ENCODE data around the gene NHEJ1. TPM values are rescaled to one million over a fixed set of nuclear protein-coding genes. Genes with fewer than 3 reads are reported as not detected.

NHEJ1 gene
- total RNA-seq, 2 donors from 2014 or later = 15.2 to 16.9 TPM

- H3K27ac ChIP-seq = peak overlapping the region in 1 of 2 donors; percentile 1
- TF ChIP-seq POLR2AphosphoS5 (IDR thresholded peaks at IDR 0.05) (no peak), CTCF (IDR thresholded peaks at IDR 0.05) (no peak), POLR2A (IDR thresholded peaks at IDR 0.05) (no peak)
- no peak for DNase-seq (ENCODE audit: low spot score)
- peaks cover 3% of the 10 kb centered on the region for H3K27me3 ChIP-seq (replicated peaks; ENCODE audit: insufficient read depth)
- peaks cover 16% of the 10 kb centered on the region for H3K4me1 ChIP-seq (replicated peaks)
- H3K4me3 ChIP-seq = peak overlapping the region; percentile 23 to 45
- no peaks in the 10 kb centered on the region for H3K9me3 ChIP-seq
- H3K36me3 ChIP-seq = no peaks in the 10 kb centered on the region
- intact Hi-C loops (cut with DNase I) = loop anchor here (2.0 to 5.0 kb wide), 2 partner anchors 59 to 96 kb away; no protein-coding TSS in a partner anchor
- 5% methylated on average over 37 of the region's 42 CpGs for WGBS
Measured at GRCh38 chr2:219058541-219059374, 101.9 kb downstream of the NHEJ1 start.

- H3K27me3 ChIP-seq (replicated peaks; ENCODE audit: insufficient read depth) = peaks cover 3% of the 10 kb centered on the region
- DNase-seq (ENCODE audit: low spot score) = peak; percentile 70
- H3K4me1 ChIP-seq (replicated peaks) = peaks cover 16% of the 10 kb centered on the region
- WGBS = 7% methylated on average over 29 of the region's 52 CpGs
- H3K27ac ChIP-seq = no peak overlapping the region
- intact Hi-C loops (cut with DNase I) = loop anchor here (2.0 to 5.0 kb wide), 2 partner anchors 59 to 97 kb away; no protein-coding TSS in a partner anchor
- peak overlapping the region in 1 of 2 donors; percentile 45 for H3K4me3 ChIP-seq
- no peaks in the 10 kb centered on the region for H3K9me3 ChIP-seq
- no peak for TF ChIP-seq POLR2A (IDR thresholded peaks at IDR 0.05)
- peak; percentile 41 for TF ChIP-seq POLR2AphosphoS5 (IDR thresholded peaks at IDR 0.05)
- peak; percentile 77 to 97 (median 89) for TF ChIP-seq CTCF (IDR thresholded peaks at IDR 0.05)
- no peaks in the 10 kb centered on the region for H3K36me3 ChIP-seq
Measured at GRCh38 chr2:219057709-219058540, 102.7 kb downstream of the NHEJ1 start.

- TF ChIP-seq POLR2AphosphoS5 (IDR thresholded peaks at IDR 0.05) (no peak), CTCF (IDR thresholded peaks at IDR 0.05) (no peak), POLR2A (IDR thresholded peaks at IDR 0.05) (no peak)
- 25% methylated on average over 33 of the region's 40 CpGs for WGBS
- H3K4me3 ChIP-seq = peak overlapping the region in 1 of 2 donors; percentile 45
- H3K9me3 ChIP-seq = no peaks in the 10 kb centered on the region
- H3K36me3 ChIP-seq = no peaks in the 10 kb centered on the region
- H3K27me3 ChIP-seq (replicated peaks; ENCODE audit: insufficient read depth) = peaks cover 1% of the 10 kb centered on the region
- no peak overlapping the region for H3K27ac ChIP-seq
- intact Hi-C loops (cut with DNase I) = loop anchor here (5.0 kb wide), 1 partner anchor 60 kb away; no protein-coding TSS in a partner anchor
- H3K4me1 ChIP-seq (replicated peaks) = peaks cover 16% of the 10 kb centered on the region
- no peak for DNase-seq (ENCODE audit: low spot score)
Measured at GRCh38 chr2:219056896-219057708, 103.5 kb downstream of the NHEJ1 start.

- intact Hi-C loops (cut with DNase I) = loop anchor here (5.0 kb wide), 1 partner anchor 61 kb away; no protein-coding TSS in a partner anchor
Measured at GRCh38 chr2:219056176-219056895, 104.3 kb downstream of the NHEJ1 start.

More at GRCh38 chr2:219056176-219056895, 104.3 kb downstream of the NHEJ1 start:
- TF ChIP-seq POLR2A (IDR thresholded peaks at IDR 0.05) (no peak), CTCF (IDR thresholded peaks at IDR 0.05) (no peak), POLR2AphosphoS5 (IDR thresholded peaks at IDR 0.05) (no peak)
- DNase-seq (ENCODE audit: low spot score) = no peak
- Histone ChIP-seq H3K27me3 (replicated peaks; ENCODE audit: insufficient read depth) (no peaks in the 10 kb centered on the region), H3K4me1 (replicated peaks) (peaks cover 16% of the 10 kb centered on the region), H3K4me3 (no peak overlapping the region), H3K27ac (no peak overlapping the region), H3K9me3 (no peaks in the 10 kb centered on the region), H3K36me3 (no peaks in the 10 kb centered on the region)
- 69% methylated on average over 9 of the region's 9 CpGs for WGBS
